GM19438 (cell line): Measurements from ENCODE around the gene NR5A2.

ENCODE experiments used
- ATAC-seq: cut with Tn5 transposase; IDR thresholded peaks from one replicate; pipeline ENCODE4 v1.9.1; 2021; ENCODE audit warnings: low read depth; ENCODE audit not compliant: unreplicated experiment

NR5A2 gene

DNA sequence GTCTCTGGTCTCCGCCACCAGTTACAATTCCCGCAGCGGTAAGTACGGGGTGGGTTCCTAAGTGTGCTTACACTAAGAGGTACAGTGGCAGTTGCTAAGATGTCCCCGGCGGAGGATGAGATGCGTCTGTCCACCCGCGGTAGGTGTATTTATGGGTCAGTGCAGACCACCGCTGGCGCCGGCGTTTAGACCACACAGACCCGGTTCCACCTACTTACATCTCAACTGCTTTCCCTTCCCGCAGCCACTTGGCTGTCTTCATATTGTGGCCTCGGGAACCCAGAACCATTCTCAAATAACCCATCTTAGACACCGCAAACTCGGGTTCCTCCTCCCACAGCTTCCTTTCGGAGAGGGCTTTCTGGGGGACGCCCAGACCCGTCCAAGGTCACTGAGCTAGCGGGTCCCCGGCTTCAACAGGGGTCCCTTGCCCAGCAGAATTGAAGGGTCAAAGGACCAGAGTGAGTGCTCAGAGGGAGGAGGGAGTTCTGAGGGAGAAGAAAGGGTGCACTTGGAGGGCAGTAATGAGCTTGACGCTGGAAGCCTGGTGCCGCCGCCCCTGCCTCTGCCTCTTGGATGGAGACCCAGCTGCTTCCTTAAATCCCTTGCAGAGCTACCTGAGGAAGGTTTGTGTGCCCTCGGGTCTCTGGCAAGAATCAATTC lies 8.6 kb downstream of the NR5A2 start:
- ATAC-seq: no peak

DNA sequence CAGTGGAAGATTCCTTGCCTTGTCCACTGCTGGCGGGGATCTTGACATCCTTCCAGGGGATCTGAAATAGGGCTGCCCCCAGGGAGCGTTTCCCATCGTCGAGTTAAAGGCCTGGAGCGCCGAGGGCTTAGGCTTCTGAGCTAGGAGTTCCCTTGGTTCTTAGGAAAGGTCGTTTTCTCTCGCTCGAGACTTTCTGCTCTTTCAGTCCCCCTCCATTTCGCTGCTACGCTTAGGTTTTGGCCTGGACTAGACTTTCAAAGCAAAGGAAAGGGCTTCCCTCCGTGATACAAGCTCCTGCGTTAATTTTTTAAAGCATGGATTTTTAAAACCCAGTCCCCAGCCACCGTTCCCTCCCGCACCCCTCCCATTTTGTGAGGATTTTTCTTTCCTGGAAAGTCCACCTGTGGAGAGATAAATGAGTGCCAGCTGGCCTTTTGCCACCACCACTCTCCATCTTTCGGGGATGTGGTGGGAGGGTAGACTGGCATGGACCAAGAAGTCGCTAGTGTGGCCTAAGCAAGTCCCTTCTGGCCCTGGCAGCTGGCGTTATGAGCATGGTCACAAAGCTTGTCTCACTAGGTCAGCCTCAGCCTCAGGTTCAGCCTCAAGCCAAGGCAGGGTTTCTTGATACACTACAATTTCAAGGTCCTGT lies 9.2 kb downstream of the NR5A2 start:
- ATAC-seq: no peak

DNA sequence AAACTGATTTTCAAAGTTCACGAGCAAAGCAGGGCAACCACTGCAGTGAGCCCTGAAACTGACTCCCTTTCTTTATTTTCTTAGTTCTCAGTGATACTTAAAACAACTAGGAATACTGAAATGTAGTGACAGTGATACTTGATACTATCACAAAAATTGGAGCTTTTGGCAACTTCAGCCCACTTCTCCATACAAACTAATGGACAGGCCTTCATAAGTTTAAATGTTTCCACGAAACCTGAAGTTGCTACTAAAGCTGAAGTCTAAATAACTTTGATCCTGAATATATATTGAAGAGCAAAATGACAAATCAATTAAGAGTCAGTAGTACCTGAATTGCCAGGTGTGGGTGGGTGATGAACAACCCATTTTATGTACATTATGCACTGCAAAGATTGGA lies 10.0 kb downstream of the NR5A2 start:
- ATAC-seq: no peak

DNA sequence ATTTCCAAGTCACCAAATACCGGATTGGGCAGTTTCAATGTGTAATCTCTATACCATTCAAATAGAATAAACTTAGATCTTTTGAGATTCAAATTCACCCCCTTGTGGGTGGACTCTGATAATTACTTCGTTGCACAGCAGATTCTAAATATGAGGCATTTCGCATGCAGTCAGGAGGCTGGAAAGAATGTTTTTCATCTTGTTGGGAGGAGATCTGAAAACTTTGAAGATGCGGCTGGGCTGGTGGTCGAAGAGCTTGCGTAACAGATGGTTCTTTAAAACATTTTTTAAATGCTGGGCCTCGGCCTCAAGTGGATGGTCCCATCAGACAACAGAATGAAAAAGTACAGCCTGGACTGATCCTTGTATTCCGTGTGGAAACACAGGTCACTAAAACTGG lies 10.4 kb downstream of the NR5A2 start:
- ATAC-seq: no peak

DNA sequence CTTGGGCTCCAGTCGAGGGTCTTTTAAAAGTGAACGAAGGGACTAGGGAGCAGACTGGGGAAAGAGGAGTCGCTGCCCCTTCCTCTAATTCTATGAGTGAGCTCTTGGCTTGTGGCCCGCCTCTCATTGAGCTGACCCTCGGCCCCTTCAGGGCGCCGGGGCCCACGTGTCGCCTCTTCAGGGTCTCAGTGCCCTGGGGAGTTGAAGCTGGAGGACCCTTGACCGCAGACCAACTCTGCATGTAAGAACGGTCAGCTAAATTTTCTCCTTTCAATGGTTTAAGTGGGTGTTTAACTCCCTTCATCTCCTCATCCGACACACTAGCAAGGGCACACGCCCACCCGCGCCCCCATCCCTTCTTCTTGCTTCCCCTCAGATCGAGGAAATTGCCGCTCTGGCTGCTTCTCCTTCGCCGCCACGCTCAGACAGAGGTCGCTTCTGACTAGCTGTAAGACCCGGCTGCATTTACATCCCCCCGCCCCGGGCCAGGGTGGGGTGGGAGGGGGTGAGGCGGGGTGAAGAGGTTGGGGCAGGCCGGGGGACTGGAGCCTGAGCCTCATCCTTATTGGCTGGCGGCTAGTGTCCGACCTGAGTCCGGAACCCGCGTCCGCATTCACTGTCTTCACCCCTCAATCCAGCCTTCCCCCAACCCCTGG lies 10.9 kb downstream of the NR5A2 start:
- ATAC-seq: no peak

DNA sequence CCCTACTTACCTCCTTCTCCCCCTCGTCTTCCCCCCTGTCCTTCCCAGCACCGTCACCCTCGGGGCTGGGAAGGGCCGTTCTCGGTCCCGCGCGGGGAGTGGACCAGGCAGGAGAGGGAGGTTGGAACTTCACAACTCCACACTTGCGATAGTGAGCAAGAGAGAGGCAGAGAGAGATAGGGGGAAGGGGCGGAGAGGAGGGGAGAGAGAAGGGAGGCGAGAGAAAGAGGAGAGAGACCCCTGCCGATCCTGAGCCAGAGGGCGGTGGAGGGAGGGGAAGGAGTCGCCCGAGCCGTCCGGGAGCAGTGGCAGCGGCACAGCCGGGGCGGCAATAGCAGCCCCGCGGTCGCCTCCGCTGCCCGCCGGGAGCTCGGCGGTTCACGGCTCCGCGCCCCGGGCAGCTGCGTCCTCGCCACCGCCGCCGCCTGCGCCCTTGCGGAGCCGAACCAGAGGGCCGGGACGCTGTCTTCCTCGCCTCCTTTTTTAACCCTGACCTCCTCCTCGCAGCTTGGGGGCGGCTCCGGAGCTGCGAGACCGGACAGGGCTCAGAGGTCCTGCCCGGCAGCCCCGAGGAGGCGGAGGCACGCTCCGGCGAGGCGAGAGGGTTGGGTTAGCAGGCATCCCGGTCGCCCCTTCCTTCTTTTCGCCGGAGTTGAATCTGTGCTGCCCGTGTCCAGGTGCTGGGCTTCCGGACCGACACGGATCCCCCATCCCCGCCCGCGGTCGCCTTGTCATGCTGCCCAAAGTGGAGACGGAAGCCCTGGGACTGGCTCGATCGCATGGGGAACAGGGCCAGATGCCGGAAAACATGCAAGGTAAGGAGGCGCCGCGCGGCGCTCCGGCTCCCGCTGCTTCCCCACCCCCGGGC lies 11.7 kb downstream of the NR5A2 start:
- no peak for ATAC-seq

DNA sequence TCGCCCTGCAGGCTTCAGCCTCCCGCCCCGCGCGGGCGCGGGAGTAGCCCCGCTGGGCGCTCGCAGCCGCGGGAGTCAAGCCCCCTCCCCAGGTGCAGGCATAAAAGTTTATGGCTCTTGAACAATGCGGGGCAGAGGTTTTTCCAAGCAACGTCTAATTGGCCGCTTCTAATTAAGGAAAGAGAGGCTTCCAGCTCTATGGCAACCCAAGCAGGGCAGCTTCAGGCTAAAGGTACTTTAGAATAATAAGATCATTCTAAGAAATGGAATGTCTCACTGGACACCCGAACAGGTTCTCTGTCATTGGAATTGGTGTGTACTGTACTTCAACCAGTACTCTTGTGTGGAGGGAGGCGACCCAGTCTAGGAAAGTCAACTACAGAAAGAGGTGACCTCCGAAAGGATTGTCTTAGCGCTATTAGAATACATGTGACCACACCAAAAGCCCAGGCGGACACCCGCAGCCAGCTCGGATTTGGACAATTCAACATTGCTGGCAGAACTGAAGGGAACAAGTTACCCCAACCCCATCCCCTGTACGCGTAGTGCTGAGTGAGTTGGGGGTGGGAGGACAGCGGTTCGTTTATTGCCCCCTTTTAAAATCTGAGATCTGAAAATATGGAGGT lies 12.5 kb downstream of the NR5A2 start:
- no peak for ATAC-seq

DNA sequence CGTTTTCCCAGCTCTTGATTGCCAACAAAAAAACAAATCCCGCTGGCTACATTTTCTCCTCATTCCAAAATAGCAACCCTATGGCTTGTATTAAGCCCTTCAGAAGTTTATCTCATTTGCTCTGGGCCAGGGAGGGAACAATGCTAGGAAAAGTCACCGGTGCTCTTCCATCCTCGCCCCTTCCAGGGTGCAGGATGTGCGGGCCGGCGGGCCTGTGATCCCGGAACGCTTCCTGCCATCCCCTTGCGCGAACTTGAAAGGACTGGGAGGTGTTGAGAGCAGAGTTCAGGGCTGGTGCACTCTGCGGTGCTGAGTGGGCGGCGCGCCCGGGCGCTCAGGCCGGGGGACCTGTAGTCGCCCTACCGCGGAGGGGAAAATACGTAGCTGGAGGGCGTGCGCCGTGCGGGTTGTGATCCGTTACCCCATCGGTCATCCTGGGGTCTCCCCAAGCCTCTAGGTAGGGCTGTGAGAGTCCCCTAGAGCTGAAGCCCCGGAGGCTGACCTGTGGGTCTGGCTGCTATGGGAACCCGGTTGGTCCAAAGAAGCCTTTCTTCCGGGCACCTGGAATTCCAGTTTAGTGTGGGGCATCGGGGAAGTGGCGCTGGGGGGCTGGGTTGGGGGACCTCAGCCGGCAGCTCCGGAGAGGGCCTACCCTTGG lies 13.1 kb downstream of the NR5A2 start:
- ATAC-seq: no peak

DNA sequence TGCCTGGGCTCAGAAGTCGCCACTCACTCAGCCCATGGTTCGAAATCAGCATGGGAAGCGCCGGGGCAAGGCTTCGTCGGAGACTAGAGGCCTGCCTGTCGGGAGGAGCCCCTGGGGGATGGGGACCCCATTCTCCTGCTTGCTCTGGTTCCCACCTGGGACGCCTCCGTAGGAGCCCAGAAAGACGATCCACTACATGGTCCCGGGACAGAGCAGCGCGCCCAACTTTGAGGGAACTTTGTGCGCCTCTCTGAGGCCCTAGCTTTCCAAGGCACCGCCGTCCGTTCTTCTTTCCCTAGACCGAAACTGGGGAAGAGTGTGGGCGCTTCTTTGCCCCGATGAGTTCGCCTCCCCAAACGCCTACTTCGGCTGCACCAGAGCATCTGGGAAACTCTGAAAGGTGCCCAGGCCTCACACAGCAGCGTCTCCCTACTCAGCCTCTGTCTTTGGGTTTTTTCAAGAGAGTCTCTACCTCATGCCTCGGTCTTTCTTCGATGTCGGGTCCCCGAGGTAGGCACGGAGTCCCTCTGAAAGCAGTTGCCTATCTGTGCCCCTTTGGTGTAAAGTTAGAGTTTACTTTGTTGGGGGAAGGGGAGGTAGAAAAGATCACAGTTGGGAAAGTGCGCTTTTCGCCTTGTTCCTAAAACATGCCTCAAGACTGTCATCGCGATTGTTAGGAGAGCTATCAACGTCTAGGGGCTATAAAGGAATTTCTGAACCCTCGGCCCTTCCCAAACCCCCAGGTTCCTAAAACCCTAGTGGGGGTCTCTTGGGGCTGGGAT lies 14.0 kb downstream of the NR5A2 start:
- ATAC-seq: no peak

DNA sequence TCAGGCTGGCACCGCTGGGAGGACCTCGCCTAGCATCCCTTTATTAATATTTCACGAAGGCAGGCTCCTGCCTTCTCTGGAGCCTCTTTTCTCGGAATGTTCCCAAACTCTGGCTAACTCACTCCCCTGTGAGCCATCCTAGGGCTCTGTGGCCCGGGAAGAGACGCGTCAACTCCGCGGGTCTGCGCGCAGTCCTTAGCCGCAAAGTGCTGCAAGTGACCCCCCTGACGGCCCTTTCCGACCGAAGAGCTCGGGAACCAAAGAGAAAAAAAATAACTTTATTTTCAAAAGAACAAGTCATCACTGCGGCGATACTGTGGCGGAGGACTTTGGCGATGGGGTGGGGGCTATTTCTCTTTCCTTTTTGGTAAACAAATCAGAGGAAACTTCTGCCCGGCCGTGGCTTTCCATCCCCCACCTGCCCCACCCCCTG lies 14.6 kb downstream of the NR5A2 start:
- no peak for ATAC-seq

DNA sequence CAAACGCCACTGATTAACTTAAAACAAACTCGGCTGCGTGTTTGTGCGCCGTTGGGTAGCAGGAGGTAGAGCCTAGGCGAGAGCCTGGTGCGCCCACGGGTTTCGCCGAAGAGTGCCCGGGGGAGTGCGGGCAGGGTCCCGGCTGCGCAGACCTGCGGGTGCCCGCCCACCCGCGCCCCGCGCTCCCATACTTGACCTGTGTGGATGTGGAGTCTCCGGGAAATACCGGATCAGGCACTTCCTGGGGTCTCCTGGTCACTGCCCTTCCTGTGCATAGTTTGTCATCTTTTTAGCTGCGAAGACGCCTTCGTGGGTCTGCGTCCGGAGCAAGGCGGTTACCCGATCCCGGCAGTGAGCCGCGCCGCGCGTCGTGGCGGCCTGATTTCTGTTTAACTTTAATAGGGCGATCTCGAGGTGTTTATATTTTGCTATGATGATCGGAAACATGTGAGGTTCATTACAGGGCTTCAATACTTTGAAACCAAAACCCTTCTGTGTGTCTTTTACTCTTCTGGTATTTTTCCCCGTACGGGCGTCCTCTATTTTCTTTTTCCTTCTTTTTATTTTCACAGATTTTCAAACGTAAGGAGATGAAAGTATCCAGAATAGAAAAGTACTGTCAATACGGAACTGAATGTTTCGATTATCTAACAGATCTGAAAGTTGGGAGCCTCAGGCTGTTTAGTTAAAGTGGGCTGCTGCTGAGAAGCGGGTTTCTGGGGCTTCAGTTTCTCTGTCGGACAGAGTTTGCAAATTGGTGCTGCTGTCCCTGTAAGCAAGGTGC lies 15.2 kb downstream of the NR5A2 start:
- ATAC-seq: no peak

DNA sequence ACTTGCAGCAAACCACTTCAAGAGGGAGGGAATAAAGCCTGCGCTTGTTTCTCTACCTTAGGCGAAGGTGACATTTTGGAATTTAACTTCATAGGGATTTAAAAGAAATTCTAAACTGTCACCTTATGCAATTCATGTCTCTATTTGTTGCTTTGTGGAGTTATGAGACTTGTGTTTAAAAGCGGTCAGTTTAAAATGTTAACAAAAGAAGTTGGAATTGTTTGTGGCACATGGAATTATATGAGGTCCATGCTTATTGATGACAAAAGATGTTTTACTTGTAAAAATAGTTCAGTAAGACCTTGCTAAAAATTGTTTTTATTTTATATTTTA lies 15.8 kb downstream of the NR5A2 start:
- ATAC-seq: no peak

DNA sequence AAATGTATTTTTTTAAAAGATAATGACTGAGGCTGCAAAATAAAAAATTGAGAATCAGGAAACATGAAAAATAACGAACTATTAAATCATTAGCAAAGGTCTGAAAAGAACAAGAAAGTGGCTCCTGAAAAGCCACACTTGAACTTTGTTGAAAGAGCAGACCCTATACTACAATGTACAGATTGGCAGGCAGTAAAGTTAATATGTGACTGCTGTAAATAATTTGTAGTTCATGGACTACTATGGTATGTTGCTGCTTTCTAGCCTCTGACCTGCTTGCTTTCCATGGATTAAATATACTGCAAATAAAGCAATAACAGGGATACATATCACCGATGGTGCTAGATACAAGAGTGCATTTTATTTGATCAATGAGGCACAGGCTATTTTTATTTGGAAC lies 18.6 kb downstream of the NR5A2 start:
- ATAC-seq: no peak

DNA sequence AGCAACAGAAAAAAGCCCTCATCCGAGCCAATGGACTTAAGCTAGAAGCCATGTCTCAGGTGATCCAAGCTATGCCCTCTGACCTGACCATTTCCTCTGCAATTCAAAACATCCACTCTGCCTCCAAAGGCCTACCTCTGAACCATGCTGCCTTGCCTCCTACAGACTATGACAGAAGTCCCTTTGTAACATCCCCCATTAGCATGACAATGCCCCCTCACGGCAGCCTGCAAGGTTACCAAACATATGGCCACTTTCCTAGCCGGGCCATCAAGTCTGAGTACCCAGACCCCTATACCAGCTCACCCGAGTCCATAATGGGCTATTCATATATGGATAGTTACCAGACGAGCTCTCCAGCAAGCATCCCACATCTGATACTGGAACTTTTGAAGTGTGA lies 20.7 kb downstream of the NR5A2 start:
- ATAC-seq: no peak

DNA sequence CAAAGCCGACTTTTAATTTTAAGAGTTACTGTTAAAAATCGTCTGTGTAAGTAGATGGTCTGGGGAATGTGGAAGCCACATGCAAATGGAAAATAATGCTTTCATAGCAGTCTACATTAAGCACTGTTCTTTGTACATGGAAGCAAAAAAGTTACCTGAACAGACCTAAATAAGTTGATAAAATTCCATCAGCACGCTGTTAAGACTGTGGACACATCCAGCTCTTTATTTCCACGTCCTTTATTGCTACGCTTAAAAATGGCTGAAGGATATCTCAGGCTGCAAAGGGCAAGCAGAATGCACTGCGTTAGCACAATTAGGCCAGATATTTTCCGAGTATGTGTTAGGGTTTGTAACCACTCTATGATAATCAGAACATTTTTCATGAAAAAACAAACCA lies 22.3 kb downstream of the NR5A2 start:
- ATAC-seq: no peak

DNA sequence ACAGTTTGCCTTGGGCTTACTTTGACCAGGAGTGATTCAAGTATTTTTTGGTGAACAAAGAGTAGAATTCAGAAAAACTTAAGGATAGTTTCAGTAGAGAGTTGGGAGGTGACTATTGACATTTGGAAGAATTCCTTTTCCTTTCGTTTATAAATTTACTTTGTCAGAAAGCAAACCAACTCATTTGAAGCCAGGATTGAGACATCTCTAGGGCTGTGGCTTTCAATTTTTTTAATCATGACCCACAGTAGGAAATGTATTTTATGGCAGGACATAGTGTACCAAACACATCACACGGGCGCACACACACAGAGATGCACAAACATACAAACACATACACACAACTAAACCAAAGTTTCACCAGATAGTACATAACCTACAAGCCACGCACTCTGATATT lies 24.1 kb downstream of the NR5A2 start:
- ATAC-seq: no peak

DNA sequence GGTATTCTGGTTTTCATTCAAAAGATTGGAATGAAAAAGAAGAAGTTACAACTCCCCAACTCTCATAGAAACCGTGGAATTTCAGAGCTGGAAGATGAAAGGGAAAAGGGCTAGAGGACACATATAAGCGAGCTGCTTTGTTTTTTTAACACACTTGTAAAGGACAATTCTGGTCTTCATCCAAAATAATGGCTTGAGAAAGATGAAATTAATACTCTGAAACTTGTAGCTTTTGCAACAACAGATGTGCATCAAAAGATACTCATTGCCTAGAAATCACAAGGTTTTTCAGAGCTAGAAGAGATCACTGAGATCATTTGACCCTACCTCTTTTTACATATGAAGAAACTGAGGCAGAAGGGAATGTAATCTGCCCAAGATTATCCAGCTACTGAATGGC lies 25.6 kb downstream of the NR5A2 start:
- no peak for ATAC-seq

DNA sequence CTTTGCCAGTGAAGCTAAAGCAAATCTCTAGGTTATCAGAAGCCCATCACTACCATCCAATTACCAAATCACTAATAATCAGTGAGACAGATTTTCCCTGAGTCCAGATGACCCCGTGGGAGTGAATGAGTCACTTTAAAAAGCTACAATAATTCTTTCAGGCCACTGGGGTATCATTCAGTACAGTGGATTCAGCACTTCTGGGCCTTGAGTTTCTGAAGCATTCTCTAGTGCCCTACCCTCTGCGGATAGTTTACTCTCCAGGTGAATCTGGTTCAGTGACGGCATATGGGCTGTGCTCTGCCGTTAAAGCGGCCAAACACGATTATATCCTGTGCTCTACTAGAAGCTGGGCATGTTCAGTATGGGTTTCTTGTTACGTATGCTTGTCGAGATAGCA lies 26.1 kb downstream of the NR5A2 start:
- no peak for ATAC-seq

DNA sequence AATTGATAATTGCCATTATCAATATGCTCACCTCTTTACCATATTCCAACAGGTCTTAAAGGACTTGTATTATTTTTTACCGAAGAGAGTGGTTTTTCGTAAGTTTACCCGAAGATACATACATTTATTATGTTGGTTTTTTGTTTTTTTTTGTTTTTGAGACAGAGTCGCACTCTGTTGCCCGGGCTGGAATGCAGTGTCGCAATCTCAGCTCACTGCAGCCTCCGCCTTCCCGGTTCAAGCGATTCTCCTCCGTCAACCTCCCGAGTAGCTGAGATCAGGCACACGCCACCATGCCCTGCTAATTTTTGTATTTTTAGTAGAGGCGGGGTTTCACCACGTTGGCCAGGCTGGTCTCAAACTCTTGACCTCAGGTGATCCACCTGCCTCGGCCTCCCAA lies 30.8 kb downstream of the NR5A2 start:
- ATAC-seq: no peak
